Measurements from ENCODE around the gene PCDHGA5. TPM values are rescaled to one million over a fixed set of nuclear protein-coding genes. Genes with fewer than 3 reads are reported as not detected.
"Not testable (repeated sequence)": the region's sequence is repeated elsewhere in the genome, so short reads cannot be mapped to it uniquely, and the experiment has no call there.

Gene PCDHGA5
- total RNA-seq (2014; rRNA removed; shearing (Covaris generic)): 1.5 and 1.8 TPM in 2 replicates

- peak; percentile 42 for DNase-seq (ENCODE audit: low read depth)
Measured at GRCh38 chr5:141363952-141364660, at the start of gene PCDHGA5. TSS of gene PCDHGA5 (plus strand) at chr5:141364162. CDS start at chr5:141364331, 169 bp downstream.

- not testable (repeated sequence) for DNase-seq (ENCODE audit: low read depth)
Measured at GRCh38 chr5:141316963-141317362, 47.0 kb upstream of the PCDHGA5 start.

- no peak for DNase-seq (ENCODE audit: low read depth)
Measured at GRCh38 chr5:141319202-141319601, 44.8 kb upstream of the PCDHGA5 start.

GRCh38 chr5:141319699-141320098 lies 44.3 kb upstream of the PCDHGA5 start:
- peak; percentile 5 for DNase-seq (ENCODE audit: low read depth)

GRCh38 chr5:141320225-141321169 lies 43.5 kb upstream of the PCDHGA5 start, which contains the start of gene TAF7:
TSS of gene TAF7 (minus strand) at chr5:141320784. CDS start at chr5:141320044, 740 bp downstream.
- peak; percentile 88 for DNase-seq (ENCODE audit: low read depth)

GRCh38 chr5:141322261-141322660 lies 41.7 kb upstream of the PCDHGA5 start:
- DNase-seq (ENCODE audit: low read depth): no peak

- peak; percentile 81 for DNase-seq (ENCODE audit: low read depth)
Measured at GRCh38 chr5:141326088-141326854, 37.7 kb upstream of the PCDHGA5 start.

- peak; percentile 18 for DNase-seq (ENCODE audit: low read depth)
Measured at GRCh38 chr5:141328231-141328630, 35.7 kb upstream of the PCDHGA5 start.

- peak; percentile 72 for DNase-seq (ENCODE audit: low read depth)
Measured at GRCh38 chr5:141330299-141331080, 33.5 kb upstream of the PCDHGA5 start, which contains the start of gene PCDHGA1. TSS of gene PCDHGA1 (plus strand) at chr5:141330514.

GRCh38 chr5:141332571-141332970 lies 31.4 kb upstream of the PCDHGA5 start:
- not testable (repeated sequence) for DNase-seq (ENCODE audit: low read depth)

- DNase-seq (ENCODE audit: low read depth): peak; percentile 72
Measured at GRCh38 chr5:141338538-141339306, 25.2 kb upstream of the PCDHGA5 start, which contains the start of gene PCDHGA2. TSS of gene PCDHGA2 (plus strand) at chr5:141338760.

GRCh38 chr5:141340781-141341354 lies 23.1 kb upstream of the PCDHGA5 start:
- DNase-seq (ENCODE audit: low read depth): not testable (repeated sequence)

- DNase-seq (ENCODE audit: low read depth): no peak
Measured at GRCh38 chr5:141342773-141343172, 21.2 kb upstream of the PCDHGA5 start.

- no peak for DNase-seq (ENCODE audit: low read depth)
Measured at GRCh38 chr5:141343242-141343952, 20.6 kb upstream of the PCDHGA5 start, which contains the start of gene PCDHGA3. TSS of gene PCDHGA3 (plus strand) at chr5:141343829. CDS start at chr5:141344034, 205 bp downstream.

GRCh38 chr5:141343953-141344463 lies 20.0 kb upstream of the PCDHGA5 start:
- DNase-seq (ENCODE audit: low read depth): no peak

- no peak for DNase-seq (ENCODE audit: low read depth)
Measured at GRCh38 chr5:141345327-141345726, 18.6 kb upstream of the PCDHGA5 start.

- DNase-seq (ENCODE audit: low read depth): not testable (repeated sequence)
Measured at GRCh38 chr5:141346017-141346416, 17.9 kb upstream of the PCDHGA5 start.

GRCh38 chr5:141349917-141350619 lies 13.9 kb upstream of the PCDHGA5 start, which contains the start of gene PCDHGB1:
TSS of gene PCDHGB1 (plus strand) at chr5:141350099. CDS start at chr5:141350261, 162 bp downstream.
- peak; percentile 86 for DNase-seq (ENCODE audit: low read depth)
